Suprapubic skin (tissue), 4 donors: ENCODE data around the gene CACNA2D1. TPM values are rescaled to one million over a fixed set of nuclear protein-coding genes. Genes with fewer than 3 reads are reported as not detected.

Experiments
- DNase-seq, 2 donors: peaks; one replicate each; pipeline ENCODE4 v3.0.0-alpha.2; 2019; ENCODE audit warnings: low spot score in 2 of 2
- H3K27ac ChIP-seq: fragments of 200-600 bp; sonication (generic); one replicate; pipeline ENCODE4 v1.5.1; 2019
- H3K27me3 ChIP-seq: fragments of 200-600 bp; sonication (generic); one replicate; pipeline ENCODE4 v1.5.1; 2019
- H3K36me3 ChIP-seq: fragments of 200-600 bp; sonication (generic); one replicate; pipeline ENCODE4 v1.5.1; 2019
- H3K4me1 ChIP-seq: fragments of 200-600 bp; sonication (generic); one replicate; pipeline ENCODE4 v1.5.1; 2019
- H3K4me3 ChIP-seq: fragments of 200-600 bp; sonication (generic); one replicate; pipeline ENCODE4 v1.5.1; 2019; ENCODE audit warnings: mild to moderate bottlenecking
- H3K9me3 ChIP-seq: fragments of 200-600 bp; sonication (generic); one replicate; pipeline ENCODE4 v1.5.1; 2019
- CTCF ChIP-seq, 2 donors: fragments of 200-600 bp in 1 of 2; fragments of 450-650 bp in 1 of 2; sonication (generic) in 1 of 2; IDR thresholded peaks; one replicate each; pipeline ENCODE4 v1.5.1; 2016 to 2019; ENCODE audit warnings: antibody characterized with exemption in 2 of 2, mild to moderate bottlenecking in 1 of 2, moderate library complexity in 1 of 2
- EP300 ChIP-seq: sonication (generic); formaldehyde crosslinking; IDR thresholded peaks from one replicate; pipeline ENCODE4 v1.6.1; 2017; ENCODE audit warnings: antibody characterized with exemption
- POLR2A ChIP-seq, 2 donors: fragments of 450-650 bp; IDR thresholded peaks; one replicate each; pipeline ENCODE4 v1.6.1; 2017; ENCODE audit warnings: antibody characterized with exemption in 2 of 2, mild to moderate bottlenecking in 2 of 2, moderate library complexity in 2 of 2
- POLR2AphosphoS5 ChIP-seq, 3 donors: sonication (generic); formaldehyde crosslinking; IDR thresholded peaks; one replicate each; pipeline ENCODE4 v1.6.1; 2017; ENCODE audit warnings: antibody characterized with exemption in 3 of 3
- WGBS: methylation state at CpG from one replicate; pipeline ENCODE4 v1.1.5; 2018; 5-methylcytosine and 5-hydroxymethylcytosine counted together
- total RNA-seq, 4 donors: library from RNA; depleted of rRNA; stranded (reverse); fragments of >200 nt; gene quantifications; one replicate each; pipeline ENCODE4 v1.1.0, GENCODE V29; 2016

The CACNA2D1 gene
- total RNA-seq, 4 donors from 2014 or later, result 9.3 to 16.9 (median 10.6) TPM

GRCh38 chr7:82264783-82265305, 178.7 kb downstream of the CACNA2D1 start:
- no peaks in the 10 kb centered on the region for H3K4me1 ChIP-seq
- WGBS, result 74% methylated on average over 3 of the region's 3 CpGs

GRCh38 chr7:82263920-82264782, 179.4 kb downstream of the CACNA2D1 start:
- H3K4me1 ChIP-seq, result no peaks in the 10 kb centered on the region
- WGBS, result 80% methylated on average over 3 of the region's 3 CpGs
- no peaks in the 10 kb centered on the region for H3K9me3 ChIP-seq
- no peak for DNase-seq
- no peaks in the 10 kb centered on the region for H3K36me3 ChIP-seq
- no peaks in the 10 kb centered on the region for H3K27me3 ChIP-seq
- no peak overlapping the region for H3K4me3 ChIP-seq
- no peak overlapping the region for H3K27ac ChIP-seq
- TF ChIP-seq POLR2A (IDR thresholded peaks at IDR 0.05) (no peak), CTCF (IDR thresholded peaks at IDR 0.05) (no peak), EP300 (no peak), POLR2AphosphoS5 (IDR thresholded peaks at IDR 0.05) (no peak)

More at GRCh38 chr7:82264783-82265305, 178.7 kb downstream of the CACNA2D1 start:
- no peak overlapping the region for H3K4me3 ChIP-seq
- H3K27ac ChIP-seq, result no peak overlapping the region
- H3K27me3 ChIP-seq, result no peaks in the 10 kb centered on the region
- H3K9me3 ChIP-seq, result no peaks in the 10 kb centered on the region
- no peak for DNase-seq
- no peaks in the 10 kb centered on the region for H3K36me3 ChIP-seq
- no peak for TF ChIP-seq POLR2A (IDR thresholded peaks at IDR 0.05)

GRCh38 chr7:82258181-82258580, 185.4 kb downstream of the CACNA2D1 start:
- WGBS, result 55% methylated on average over 2 of the region's 2 CpGs
- Histone ChIP-seq H3K9me3 (no peaks in the 10 kb centered on the region), H3K4me3 (no peak overlapping the region), H3K27ac (no peak overlapping the region), H3K27me3 (no peaks in the 10 kb centered on the region), H3K4me1 (no peaks in the 10 kb centered on the region), H3K36me3 (no peaks in the 10 kb centered on the region)
- no peak for TF ChIP-seq CTCF (IDR thresholded peaks at IDR 0.05)
- no peak for TF ChIP-seq POLR2AphosphoS5 (IDR thresholded peaks at IDR 0.05)
- no peak for TF ChIP-seq EP300
- TF ChIP-seq POLR2A (IDR thresholded peaks at IDR 0.05), result no peak
- DNase-seq, result no peak

- H3K36me3 ChIP-seq, result no peaks in the 10 kb centered on the region
- no peak overlapping the region for H3K4me3 ChIP-seq
- H3K27ac ChIP-seq, result no peak overlapping the region
- no peaks in the 10 kb centered on the region for H3K9me3 ChIP-seq
- no peaks in the 10 kb centered on the region for H3K4me1 ChIP-seq
- WGBS, result 48% methylated on average over 2 of the region's 2 CpGs
- DNase-seq, result no peak
- no peak for TF ChIP-seq EP300
- TF ChIP-seq CTCF (IDR thresholded peaks at IDR 0.05), result no peak
- TF ChIP-seq POLR2AphosphoS5 (IDR thresholded peaks at IDR 0.05), result no peak
- no peak for TF ChIP-seq POLR2A (IDR thresholded peaks at IDR 0.05)
- no peaks in the 10 kb centered on the region for H3K27me3 ChIP-seq
These were observed 186.4 kb downstream of the CACNA2D1 start for GRCh38 chr7:82257118-82257695.

- H3K4me1 ChIP-seq, result no peaks in the 10 kb centered on the region
- no peak for DNase-seq
- no peaks in the 10 kb centered on the region for H3K36me3 ChIP-seq
- no peak for TF ChIP-seq POLR2A (IDR thresholded peaks at IDR 0.05)
- TF ChIP-seq EP300, result no peak
- no peak for TF ChIP-seq CTCF (IDR thresholded peaks at IDR 0.05)
- no peak for TF ChIP-seq POLR2AphosphoS5 (IDR thresholded peaks at IDR 0.05)
- H3K9me3 ChIP-seq, result no peaks in the 10 kb centered on the region
- no peak overlapping the region for H3K27ac ChIP-seq
- no peak overlapping the region for H3K4me3 ChIP-seq
- H3K27me3 ChIP-seq, result no peaks in the 10 kb centered on the region
- WGBS, result 92% methylated on average over 3 of the region's 3 CpGs
These were observed 187.9 kb downstream of the CACNA2D1 start for GRCh38 chr7:82255706-82256105.
